H9 (cell line): Measurements from ENCODE around the gene CDC37L1. TPM values are rescaled to one million over a fixed set of nuclear protein-coding genes. Genes with fewer than 3 reads are reported as not detected.

Experiments used
- DNase-seq: peaks from one replicate; pipeline ENCODE4 v3.0.0-alpha.2; 2017
- H2AFZ ChIP-seq: one replicate; pipeline ENCODE4 v1.6.1; 2013; ENCODE audit warnings: mild to moderate bottlenecking, low read length, control low read depth, moderate library complexity
- H2AK5ac ChIP-seq: 2 replicates; pipeline ENCODE4 v1.6.1; 2013; ENCODE audit warnings: low read length, control low read depth, mixed read lengths; ENCODE audit not compliant: insufficient read length
- H2BK120ac ChIP-seq: one replicate; pipeline ENCODE4 v1.6.1; 2013; ENCODE audit warnings: low read depth, mild to moderate bottlenecking, low read length, control low read depth, inconsistent platforms; ENCODE audit not compliant: poor library complexity, severe bottlenecking
- H2BK12ac ChIP-seq: 2 replicates; pipeline ENCODE4 v1.6.1; 2013; ENCODE audit warnings: low read length, control low read depth, mixed read lengths, low read depth; ENCODE audit not compliant: insufficient read length
- H2BK15ac ChIP-seq: 2 replicates; pipeline ENCODE4 v1.6.1; 2013; ENCODE audit warnings: low read depth, low read length, control low read depth
- H2BK20ac ChIP-seq: one replicate; pipeline ENCODE4 v1.6.1; 2013; ENCODE audit warnings: low read depth, mild to moderate bottlenecking, low read length, control low read depth, inconsistent platforms; ENCODE audit not compliant: poor library complexity, severe bottlenecking
- H2BK5ac ChIP-seq: 2 replicates; pipeline ENCODE4 v1.6.1; 2013; ENCODE audit warnings: low read length, control low read depth, mixed read lengths; ENCODE audit not compliant: insufficient read length
- H3K14ac ChIP-seq: 2 replicates; pipeline ENCODE4 v1.6.1; 2013; ENCODE audit warnings: low read length, control low read depth; ENCODE audit not compliant: insufficient read depth
- H3K18ac ChIP-seq: 2 replicates; pipeline ENCODE4 v1.6.1; 2013; ENCODE audit warnings: low read depth, mild to moderate bottlenecking, mixed read lengths, low read length, control low read depth; ENCODE audit not compliant: insufficient read length
- H3K23ac ChIP-seq: 2 replicates; pipeline ENCODE4 v1.6.1; 2013; ENCODE audit warnings: low read length, control low read depth, mixed read lengths, low read depth; ENCODE audit not compliant: insufficient read length
- H3K23me2 ChIP-seq: 2 replicates; pipeline ENCODE4 v1.6.1; 2013; ENCODE audit warnings: low read depth, mild to moderate bottlenecking, mixed read lengths, low read length, control low read depth; ENCODE audit not compliant: insufficient read length, poor library complexity, severe bottlenecking
- H3K27ac ChIP-seq: 2 replicates; pipeline ENCODE4 v1.5.1; 2013; ENCODE audit warnings: low read length, control low read depth, mixed read lengths, low read depth; ENCODE audit not compliant: insufficient read length
- H3K27me3 ChIP-seq: 2 replicates; pipeline ENCODE4 v1.6.1; 2013; ENCODE audit warnings: low read length, control low read depth, inconsistent platforms; ENCODE audit not compliant: insufficient read depth
- H3K4ac ChIP-seq: 2 replicates; pipeline ENCODE4 v1.6.1; 2013; ENCODE audit warnings: low read depth, mild to moderate bottlenecking, control low read depth, inconsistent platforms, low read length, moderate library complexity
- H3K4me1 ChIP-seq: 2 replicates; pipeline ENCODE4 v1.6.1; 2013; ENCODE audit warnings: low read length, control low read depth, inconsistent platforms; ENCODE audit not compliant: insufficient read depth
- H3K4me2 ChIP-seq: 2 replicates; pipeline ENCODE4 v1.6.1; 2013; ENCODE audit warnings: low read length, control low read depth, mixed read lengths; ENCODE audit not compliant: insufficient read length, insufficient read depth
- H3K56ac ChIP-seq: 2 replicates; pipeline ENCODE4 v1.6.1; 2013; ENCODE audit warnings: low read depth, mild to moderate bottlenecking, mixed read lengths, low read length, control low read depth; ENCODE audit not compliant: insufficient read length
- H3K79me1 ChIP-seq: 2 replicates; pipeline ENCODE4 v1.6.1; 2013; ENCODE audit warnings: low read depth, mild to moderate bottlenecking, moderate library complexity, low read length, control low read depth, inconsistent platforms; ENCODE audit not compliant: insufficient read depth, poor library complexity, severe bottlenecking
- H3K79me2 ChIP-seq: 2 replicates; pipeline ENCODE4 v1.6.1; 2013; ENCODE audit warnings: low read length, control low read depth, inconsistent platforms; ENCODE audit not compliant: insufficient read depth
- H3K9ac ChIP-seq: 2 replicates; pipeline ENCODE4 v1.6.1; 2013; ENCODE audit warnings: low read length, control low read depth, mixed read lengths; ENCODE audit not compliant: insufficient read length; ENCODE audit errors: extremely low read depth
- H3K9me3 ChIP-seq: one replicate; pipeline ENCODE4 v1.6.1; 2013; ENCODE audit warnings: low read depth, low read length, inconsistent platforms; ENCODE audit not compliant: control insufficient read depth
- H3T11ph ChIP-seq: one replicate; pipeline ENCODE4 v1.6.1; 2013; ENCODE audit warnings: mild to moderate bottlenecking, low read length, control low read depth, inconsistent platforms
- H4K20me1 ChIP-seq: one replicate; pipeline ENCODE4 v1.6.1; 2013; ENCODE audit not compliant: control insufficient read depth, insufficient read length, insufficient read depth
- H4K5ac ChIP-seq: 2 replicates; pipeline ENCODE4 v1.6.1; 2013; ENCODE audit warnings: low read depth, mild to moderate bottlenecking, mixed read lengths, low read length, control low read depth; ENCODE audit not compliant: insufficient read length
- H4K8ac ChIP-seq: replicated peaks from 2 replicates; pipeline ENCODE4 v1.6.1; 2013; ENCODE audit warnings: low read length, control low read depth, mixed read lengths, low read depth; ENCODE audit not compliant: insufficient read length
- H4K91ac ChIP-seq: 2 replicates; pipeline ENCODE4 v1.6.1; 2013; ENCODE audit warnings: low read depth, mild to moderate bottlenecking, moderate library complexity, mixed read lengths, low read length, control low read depth; ENCODE audit not compliant: insufficient read length
- H3K27ac Mint-ChIP-seq, 3 experiments: 2 replicates in 2 of 3; 3 replicates in 1 of 3; pipeline ENCODE4 v1.8.0; 2020 to 2021; ENCODE audit warnings: mixed read lengths in 3 of 3, mild to moderate bottlenecking in 1 of 3, moderate library complexity in 1 of 3
- H3K27me3 Mint-ChIP-seq: 2 replicates; pipeline ENCODE4 v1.8.0; 2021; ENCODE audit warnings: low read depth, mild to moderate bottlenecking, moderate library complexity, mixed read lengths
- H3K36me3 Mint-ChIP-seq, 3 experiments: 2 replicates in 2 of 3; 3 replicates in 1 of 3; pipeline ENCODE4 v1.8.0; 2020 to 2021; ENCODE audit warnings: low read depth in 3 of 3, mixed read lengths in 3 of 3; ENCODE audit not compliant: insufficient read depth in 1 of 3
- H3K4me1 Mint-ChIP-seq, 2 experiments: 2 replicates each; pipeline ENCODE4 v1.8.0; 2020; ENCODE audit warnings: mixed read lengths in 2 of 2
- H3K4me3 Mint-ChIP-seq, 2 experiments: 2 replicates in 1 of 2; 3 replicates in 1 of 2; pipeline ENCODE4 v1.8.0; 2020 to 2021; ENCODE audit warnings: mild to moderate bottlenecking in 2 of 2, mixed read lengths in 2 of 2, moderate library complexity in 1 of 2
- H3K9me3 Mint-ChIP-seq, 2 experiments: 2 replicates in 1 of 2; 3 replicates in 1 of 2; pipeline ENCODE4 v1.8.0; 2020; ENCODE audit warnings: mild to moderate bottlenecking in 2 of 2, mixed read lengths in 2 of 2, moderate library complexity in 1 of 2
- WGBS: extraction: QIAGEN DNeasy Blood & Tissue Kit; methylation state at CpG from one replicate; pipeline ENCODE4 v1.1.7; 2013; ENCODE audit warnings: missing lambda C conversion rate, low lambda C conversion rate, mixed read lengths; ENCODE audit not compliant: insufficient read length; ENCODE audit errors: extremely low coverage; 5-methylcytosine and 5-hydroxymethylcytosine counted together
- total RNA-seq: library from RNA; stranded (reverse); gene quantifications from 2 replicates; pipeline ENCODE4 v1.2.1, GENCODE V29; 2021
- TF ChIP-seq, protein P1 (sequence below): fragments of 200-600 bp; sonication (generic); conservative IDR thresholded peaks from 3 replicates; pipeline ENCODE4 v1.8.0; 2021; ENCODE audit warnings: antibody characterized with exemption, mild to moderate bottlenecking

The CDC37L1 gene
- total RNA-seq, 1 experiment from 2014 or later: 17.6 TPM

DNA sequence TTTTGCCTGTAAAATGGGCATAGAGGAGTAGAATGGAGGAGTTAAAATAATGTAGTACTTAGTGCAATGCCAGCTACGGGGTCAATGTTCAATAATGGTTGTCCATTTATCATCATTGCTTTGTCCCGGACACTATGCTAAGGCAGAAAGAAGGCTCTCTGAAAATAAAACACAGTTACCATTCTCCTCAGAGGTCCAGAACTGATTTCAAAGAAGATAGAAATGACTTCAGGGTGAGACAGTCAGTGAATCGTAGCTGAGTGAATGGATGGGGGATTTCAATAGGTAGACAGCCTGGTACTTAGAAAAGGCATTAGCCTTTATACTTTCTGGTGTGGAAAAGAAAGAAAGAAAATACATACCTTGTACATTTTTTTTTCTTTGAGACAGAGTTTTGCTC, 62.9 kb downstream of the CDC37L1 start:
- no peak overlapping the region for H3K18ac ChIP-seq
- H2BK20ac ChIP-seq: no peak overlapping the region
- no peak overlapping the region for H3K56ac ChIP-seq
- Mint-ChIP-seq H3K4me3 (peak overlapping the region; percentile 82 to 87), H3K27me3 (no peaks in the 10 kb centered on the region), H3K4me1 (peaks cover 31 to 36% of the 10 kb centered on the region in 2 experiments), H3K36me3 (peaks cover 0 to 3% (median 0%) of the 10 kb centered on the region in 3 experiments; a peak in 4 of 7 replicates), H3K9me3 (no peaks in the 10 kb centered on the region), H3K27ac (no peak overlapping the region)
- H2BK12ac ChIP-seq: no peak overlapping the region
- H2AFZ ChIP-seq: no peak overlapping the region
- WGBS: no CpG with 5 or more reads among the region's 3 CpGs
- H3K27me3 ChIP-seq: no peaks in the 10 kb centered on the region
- TF ChIP-seq, protein P1, sequence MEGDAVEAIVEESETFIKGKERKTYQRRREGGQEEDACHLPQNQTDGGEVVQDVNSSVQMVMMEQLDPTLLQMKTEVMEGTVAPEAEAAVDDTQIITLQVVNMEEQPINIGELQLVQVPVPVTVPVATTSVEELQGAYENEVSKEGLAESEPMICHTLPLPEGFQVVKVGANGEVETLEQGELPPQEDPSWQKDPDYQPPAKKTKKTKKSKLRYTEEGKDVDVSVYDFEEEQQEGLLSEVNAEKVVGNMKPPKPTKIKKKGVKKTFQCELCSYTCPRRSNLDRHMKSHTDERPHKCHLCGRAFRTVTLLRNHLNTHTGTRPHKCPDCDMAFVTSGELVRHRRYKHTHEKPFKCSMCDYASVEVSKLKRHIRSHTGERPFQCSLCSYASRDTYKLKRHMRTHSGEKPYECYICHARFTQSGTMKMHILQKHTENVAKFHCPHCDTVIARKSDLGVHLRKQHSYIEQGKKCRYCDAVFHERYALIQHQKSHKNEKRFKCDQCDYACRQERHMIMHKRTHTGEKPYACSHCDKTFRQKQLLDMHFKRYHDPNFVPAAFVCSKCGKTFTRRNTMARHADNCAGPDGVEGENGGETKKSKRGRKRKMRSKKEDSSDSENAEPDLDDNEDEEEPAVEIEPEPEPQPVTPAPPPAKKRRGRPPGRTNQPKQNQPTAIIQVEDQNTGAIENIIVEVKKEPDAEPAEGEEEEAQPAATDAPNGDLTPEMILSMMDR: no peak
- peaks cover 10% of the 10 kb centered on the region; the same call in 1 of the 2 replicates for H3K4me1 ChIP-seq
- peaks cover 11% of the 10 kb centered on the region for H3K23me2 ChIP-seq
- no peak for DNase-seq
- H3K4me2 ChIP-seq: peak overlapping the region; percentile 44
- no peak overlapping the region for H3K23ac ChIP-seq
- no peaks in the 10 kb centered on the region for H3K9me3 ChIP-seq
- no peak overlapping the region for H3K4ac ChIP-seq
- peaks cover 3% of the 10 kb centered on the region for H3K79me1 ChIP-seq
- H3K14ac ChIP-seq: no peak overlapping the region
- no peak overlapping the region for H4K5ac ChIP-seq
- H2BK120ac ChIP-seq: no peak overlapping the region
- H3K9ac ChIP-seq: no peak overlapping the region
- H3T11ph ChIP-seq: no peak overlapping the region
- H2BK5ac ChIP-seq: no peak overlapping the region
- H4K8ac ChIP-seq: no peak overlapping the region
- H3K27ac ChIP-seq: no peak overlapping the region
- no peak overlapping the region for H4K91ac ChIP-seq
- no peak overlapping the region for H2AK5ac ChIP-seq
- no peak overlapping the region for H2BK15ac ChIP-seq
- H3K79me2 ChIP-seq: no peaks in the 10 kb centered on the region; the same call in 1 of the 2 replicates
- H4K20me1 ChIP-seq: no peaks in the 10 kb centered on the region
